GM19099 (cell line): ENCODE measurements around the gene PSMB5.

ENCODE experiments used
- POLR2A ChIP-seq: IDR thresholded peaks from 3 replicates; pipeline ENCODE4 v1.6.1; 2011; ENCODE audit warnings: low read depth; ENCODE audit not compliant: insufficient read length; ENCODE audit errors: extremely low read depth

Gene PSMB5

DNA sequence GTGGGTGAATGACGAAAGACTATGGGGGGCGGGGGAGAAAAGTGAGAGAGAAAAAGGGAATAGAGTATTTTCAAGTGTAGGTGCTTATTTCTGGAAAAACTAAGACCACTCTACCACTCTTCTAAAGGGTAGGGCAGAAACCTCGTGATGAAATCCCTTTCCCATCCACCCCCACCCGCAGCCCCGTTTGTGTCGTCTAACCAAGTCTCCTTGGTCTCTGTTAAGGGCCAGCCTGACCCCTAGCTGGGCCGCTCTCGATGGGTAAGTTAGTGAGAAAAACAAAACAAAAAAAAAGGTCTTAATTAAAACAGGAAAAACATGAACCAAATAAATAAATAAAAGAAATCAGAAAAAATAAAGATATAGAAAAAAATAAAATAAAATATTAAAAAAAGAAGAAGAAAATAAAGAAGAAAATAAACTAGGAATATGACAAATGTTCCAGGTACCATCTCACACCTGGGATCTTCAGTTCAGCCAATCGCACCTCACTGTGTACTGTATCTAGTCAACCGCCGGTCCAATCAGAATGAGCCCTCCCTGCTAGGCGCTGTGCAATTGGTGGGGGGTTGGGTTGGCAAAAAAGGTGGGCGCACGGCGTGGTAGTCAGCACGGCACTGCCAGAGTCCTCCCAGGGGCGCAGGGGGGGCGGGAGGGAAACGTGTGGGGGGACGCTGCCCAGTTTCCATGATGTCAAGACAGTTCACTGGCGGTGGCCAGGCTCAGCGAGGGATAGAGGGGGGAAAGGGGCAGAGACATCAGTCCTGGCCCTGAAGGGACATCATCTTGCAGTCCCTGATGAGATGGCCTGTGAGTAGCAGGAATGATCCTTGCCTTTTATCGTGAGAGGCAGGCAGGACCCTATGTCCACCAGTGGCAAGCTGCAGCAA is 32.4 kb upstream of the PSMB5 start:
- TF ChIP-seq POLR2A, result no peak

DNA sequence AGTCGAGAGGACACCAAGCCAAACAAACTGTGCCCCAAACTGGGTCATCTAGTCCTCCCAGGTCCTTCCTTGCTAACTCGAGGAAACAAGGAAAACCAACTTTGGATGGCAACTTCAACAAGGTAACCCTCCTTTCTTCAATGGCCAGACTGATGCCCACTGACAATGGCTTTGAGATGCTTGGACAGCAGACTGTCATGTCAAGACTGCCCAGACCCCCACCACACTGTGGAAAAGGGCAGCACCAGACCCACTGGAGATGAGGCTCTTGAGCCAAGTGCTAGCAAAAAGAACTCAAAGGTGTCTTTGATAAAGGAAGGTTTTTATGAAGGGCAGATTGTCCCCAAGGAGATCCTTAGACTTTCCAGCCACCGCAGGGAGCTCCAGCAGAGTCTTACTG is 31.7 kb upstream of the PSMB5 start:
- TF ChIP-seq POLR2A, result no peak

DNA sequence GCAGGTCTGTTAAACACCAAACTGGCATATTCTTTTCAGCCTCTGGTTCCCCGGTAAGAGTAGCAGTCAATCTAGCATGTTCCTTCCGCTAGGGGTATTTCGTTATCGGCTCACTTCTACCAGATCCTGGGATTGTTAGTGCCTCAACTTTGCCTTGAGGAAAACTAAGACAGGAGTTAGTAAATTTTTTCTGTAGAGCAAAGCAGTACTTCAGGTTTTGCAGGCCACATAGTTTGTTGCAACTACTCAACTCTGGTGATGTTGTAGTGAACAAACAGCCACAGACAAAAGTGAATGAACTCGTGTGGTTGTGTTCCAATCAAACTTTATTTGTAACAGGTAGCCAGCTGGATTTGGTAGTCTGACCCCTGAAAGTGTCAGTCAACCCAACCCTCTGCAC is 28.9 kb upstream of the PSMB5 start:
- no peak for TF ChIP-seq POLR2A

DNA sequence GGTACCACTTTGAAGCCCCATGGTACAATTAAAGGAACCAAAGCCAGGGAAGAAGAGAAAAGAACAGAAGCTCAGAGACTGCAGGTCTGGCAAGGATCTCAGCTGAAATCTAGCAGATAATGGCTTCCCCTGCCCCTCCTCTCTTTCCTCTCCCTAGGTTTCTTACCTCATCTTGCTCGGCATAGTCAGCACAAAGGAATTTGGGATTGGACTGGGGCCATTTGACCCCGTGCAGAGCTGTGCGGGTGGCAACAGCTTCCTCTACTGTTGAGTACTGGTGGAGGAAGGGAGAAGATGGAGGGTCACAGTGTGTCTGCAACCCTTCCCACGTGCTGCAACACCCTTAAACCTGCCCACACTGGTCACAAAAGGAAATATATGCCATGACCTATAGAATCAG is 27.3 kb upstream of the PSMB5 start:
- no peak for TF ChIP-seq POLR2A

DNA sequence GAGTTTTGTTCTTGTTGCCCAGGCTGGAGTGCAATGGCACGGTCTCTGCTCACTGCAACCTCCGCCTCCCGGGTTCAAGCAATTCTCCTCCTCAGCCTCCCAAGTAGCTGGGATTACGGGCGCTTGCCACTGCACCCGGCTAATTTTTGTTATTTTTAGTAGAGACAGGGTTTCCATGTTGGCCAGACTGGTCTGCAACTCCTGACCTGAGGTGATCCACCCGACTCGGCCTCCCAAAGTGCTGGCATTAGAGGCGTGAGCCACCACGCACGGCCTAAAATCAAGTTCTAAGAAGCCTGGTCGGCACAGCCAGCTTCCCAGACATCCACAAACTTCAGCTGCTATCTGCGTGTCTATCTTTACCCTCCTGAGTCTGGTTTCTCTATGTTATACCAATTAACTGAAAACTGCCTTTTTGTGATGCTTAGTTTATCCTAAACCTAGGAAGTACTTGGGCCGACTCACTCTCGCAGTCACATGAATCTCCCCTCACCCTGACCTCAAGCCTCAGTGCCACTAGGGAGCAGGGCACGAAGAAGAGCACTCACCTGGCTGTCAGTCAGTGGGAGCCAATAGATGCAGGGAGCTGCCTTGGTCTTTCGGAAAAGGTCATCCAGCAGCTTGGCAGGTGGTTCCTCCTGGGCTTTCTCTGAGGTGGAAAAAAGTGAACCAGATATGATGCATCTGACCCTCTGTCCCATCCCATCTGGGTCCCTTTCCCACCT is 26.0 kb upstream of the PSMB5 start:
- TF ChIP-seq POLR2A, result no peak

DNA sequence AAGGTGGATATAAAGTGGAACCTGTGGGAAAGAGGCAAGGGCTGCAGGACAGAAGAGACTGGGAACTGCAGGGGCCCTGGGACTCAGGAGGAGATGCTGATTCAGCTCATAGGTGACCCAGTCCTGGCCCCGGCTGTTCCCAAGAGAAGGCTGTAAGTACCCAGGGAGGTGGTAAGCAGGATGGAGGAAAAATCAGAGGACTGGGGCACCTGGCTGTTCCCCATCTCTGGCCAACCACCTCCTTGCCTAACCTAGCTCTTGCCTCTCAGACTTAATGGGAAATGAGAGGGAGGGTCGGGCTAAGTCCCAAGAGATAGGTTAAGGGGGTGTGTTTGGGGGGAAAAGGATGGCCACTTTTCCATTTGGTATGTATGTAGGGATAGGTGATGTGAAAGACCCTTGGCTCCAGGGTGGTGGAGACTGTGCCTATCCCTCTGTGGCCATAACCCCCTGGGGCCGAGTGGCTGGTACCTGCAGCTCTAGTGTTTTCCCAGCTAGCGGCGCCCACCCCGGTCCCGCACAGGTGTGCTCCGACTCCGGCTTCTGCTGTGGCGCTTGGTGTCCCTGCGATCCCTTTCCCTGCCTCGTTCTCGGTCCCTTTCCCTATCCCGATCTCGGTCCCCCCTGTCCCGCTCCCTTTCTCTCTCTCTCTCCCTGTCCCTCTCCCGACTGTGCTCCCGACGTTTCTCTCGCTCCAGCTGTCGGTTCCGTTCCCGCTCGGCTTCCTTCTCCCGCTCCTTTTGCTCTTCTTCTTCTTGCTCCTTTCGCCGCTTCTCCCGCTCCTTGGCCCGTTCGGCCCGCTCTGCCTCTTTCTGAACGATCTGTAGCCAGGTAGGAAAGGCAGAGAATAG is 24.2 kb upstream of the PSMB5 start:
- no peak for TF ChIP-seq POLR2A

DNA sequence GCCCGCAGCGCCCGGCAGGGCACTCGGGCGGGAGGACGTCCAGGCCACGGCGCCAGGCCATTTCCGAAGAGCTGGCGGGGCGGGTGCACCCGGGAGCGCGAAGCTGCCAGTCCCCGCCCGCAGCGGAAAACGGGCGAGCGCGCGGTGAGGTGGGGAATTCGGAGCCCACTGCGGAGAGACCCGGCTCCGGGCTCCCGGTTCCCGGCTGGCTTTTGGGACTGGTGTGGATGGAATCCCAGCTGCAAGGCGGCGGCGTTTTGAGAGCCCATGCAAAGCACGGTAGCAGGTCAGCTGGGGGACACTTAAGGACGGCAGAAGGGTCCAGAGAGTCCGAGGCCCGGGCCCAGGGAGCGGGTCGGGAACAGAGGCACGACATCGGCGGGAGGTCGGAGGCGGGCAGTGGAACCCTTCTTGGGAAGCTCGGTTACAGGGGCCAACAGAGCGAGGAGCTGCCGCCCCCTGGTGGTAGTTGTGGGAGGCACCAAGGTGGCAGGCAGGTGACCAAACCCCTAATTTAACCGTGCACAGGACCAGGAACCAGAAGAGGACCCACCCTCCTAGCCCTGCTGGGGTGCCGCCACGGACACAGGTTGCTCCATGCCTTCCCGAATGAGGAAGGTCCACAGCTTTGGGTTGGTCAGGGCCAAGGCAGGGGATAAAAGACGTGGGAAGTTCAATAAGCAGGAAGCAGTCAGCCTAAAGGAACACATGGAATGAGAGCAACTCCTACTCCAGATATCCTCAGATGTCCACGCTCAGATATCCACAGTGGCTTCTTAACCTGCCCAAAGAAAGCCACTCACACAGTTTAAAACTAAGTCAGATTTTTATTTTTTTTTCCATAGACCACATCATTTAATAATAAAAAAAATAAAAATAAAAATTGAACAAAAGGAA is 23.3 kb upstream of the PSMB5 start:
- no peak for TF ChIP-seq POLR2A

DNA sequence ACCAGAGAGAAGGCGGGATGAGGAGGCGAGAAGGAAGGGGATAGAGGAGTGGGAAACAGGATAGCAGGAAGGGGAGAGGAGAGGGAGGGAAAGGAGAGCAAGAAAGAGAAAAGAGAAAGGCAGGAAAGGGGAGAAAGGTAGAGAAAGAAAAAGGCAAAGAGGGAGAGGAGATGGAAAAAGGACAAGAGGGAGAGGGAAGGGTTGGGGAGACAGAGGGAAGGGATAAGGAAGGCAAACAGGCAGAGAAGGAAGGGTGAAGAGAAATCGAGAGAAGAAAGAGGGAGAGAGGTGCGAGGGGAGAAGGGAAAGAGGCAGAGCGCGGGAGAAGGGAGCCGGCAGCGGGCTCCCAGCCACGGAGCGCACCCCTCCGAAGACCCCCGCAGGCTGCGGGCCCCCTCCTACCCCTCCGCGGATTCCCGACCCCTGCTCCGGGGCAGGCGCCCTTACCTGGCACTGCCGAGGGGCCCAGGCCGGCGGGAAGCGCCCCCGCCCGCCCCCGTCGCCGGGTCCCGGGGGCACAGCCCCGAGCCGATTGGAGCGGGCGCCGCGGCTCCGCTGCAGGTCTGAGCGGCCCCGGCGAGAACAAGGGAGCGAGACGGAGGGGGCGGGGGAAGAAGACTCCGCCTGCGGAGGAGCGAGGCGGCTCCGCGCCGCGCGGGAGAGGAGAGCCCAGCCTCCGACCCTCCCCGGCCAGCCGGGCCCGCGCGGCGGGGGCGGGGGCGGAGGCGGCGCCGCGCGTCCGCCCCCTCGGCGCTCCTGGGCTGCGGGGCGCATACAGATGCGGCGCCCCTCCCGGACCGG is 22.5 kb upstream of the PSMB5 start, which contains the start of gene CDH24:
CDH24 (minus strand) TSS at position 565 of the 801 bp plus-strand sequence. CDS start 1,787 bp downstream, outside the sequence.
- peak; percentile 41 for TF ChIP-seq POLR2A

DNA sequence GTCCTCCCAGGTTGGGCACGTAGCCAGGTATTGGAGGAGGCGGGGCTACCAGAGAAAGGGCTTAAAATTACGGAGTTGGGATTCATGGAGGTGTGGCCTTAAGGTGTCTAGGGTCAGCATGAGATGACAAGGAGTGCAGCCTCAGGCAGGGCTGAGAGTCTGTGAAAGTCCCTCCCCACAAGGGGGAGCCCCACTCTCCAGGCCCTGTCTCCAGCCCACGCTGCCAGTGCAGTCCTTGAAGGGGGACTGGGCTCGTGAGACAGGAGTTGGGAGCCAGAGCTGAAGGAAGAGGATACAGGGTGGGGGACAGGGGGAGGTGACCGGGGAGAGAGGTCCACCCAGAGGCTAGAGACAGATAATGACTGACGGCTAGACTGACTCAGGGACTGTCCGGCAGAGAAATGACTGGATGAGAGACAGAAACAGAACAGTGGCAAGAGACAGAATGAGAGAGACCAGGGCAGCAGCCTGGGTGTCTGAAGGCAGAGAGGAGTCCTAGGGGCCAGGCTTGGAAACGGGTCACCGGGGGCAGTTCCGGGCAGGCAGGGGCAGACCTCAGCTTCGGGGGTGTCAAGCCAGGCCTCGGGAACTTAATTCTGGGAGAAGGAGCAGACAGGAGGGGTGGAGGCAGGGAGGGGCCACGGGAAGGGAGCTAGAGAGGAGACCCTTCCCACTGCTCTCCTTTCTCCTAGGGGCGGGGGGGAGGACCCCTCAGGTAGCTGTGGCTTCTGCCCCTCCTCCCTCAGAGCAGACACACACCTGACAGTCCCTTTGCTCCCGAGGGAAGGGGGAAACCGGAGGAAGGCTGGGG is 21.6 kb upstream of the PSMB5 start:
- no peak for TF ChIP-seq POLR2A

DNA sequence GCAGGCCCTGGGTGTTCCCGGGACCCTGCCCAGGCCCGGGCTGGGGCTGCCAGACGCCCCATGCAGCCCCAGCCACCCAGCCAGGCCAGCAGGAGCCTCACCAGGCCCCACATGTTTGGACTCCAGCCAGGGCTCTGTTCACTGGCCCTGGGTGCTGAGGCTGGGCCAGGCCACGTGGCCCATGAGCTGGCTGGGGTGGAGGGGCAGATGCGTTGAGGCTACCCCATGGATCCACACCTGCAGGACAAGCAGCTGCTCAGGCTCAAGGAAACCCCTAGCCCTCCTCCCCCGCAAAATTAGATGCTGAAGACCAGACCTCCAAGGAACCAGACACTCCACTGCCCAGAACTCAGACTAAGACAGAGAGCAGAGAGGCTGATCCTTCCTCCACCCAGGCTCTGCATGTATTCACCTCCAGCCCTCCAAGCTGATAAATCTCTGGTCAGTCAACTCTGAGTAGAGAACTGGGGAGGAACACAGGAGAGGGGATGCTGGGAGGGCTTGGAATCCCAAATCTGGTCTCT is 21.0 kb upstream of the PSMB5 start:
- no peak for TF ChIP-seq POLR2A

DNA sequence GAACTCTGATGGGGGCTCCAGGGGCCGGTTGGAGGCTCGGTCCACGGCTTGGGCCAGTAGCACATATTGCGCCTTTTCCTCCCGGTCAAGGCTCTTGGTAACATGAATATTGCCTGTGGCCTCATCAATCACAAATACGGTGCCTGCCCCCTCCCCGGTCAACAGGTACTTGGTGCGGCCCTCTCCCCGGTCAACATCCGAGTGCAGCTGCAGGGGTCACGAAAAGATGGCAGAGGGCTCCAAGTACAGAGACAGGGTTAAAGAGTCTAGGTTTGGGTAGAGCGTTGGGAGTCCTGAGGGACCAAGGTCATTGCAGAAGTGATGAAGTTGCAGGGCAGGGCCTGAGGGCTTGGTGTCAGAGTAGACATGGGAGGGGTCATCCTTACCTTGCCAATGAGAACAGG is 20.4 kb upstream of the PSMB5 start:
- no peak for TF ChIP-seq POLR2A
